Measurements from ENCODE around the gene LRRK2.
A peak's percentile ranks its signal among the peaks of the same experiment; 100 is the strongest.
"Not testable (repeated sequence)": the region's sequence is repeated elsewhere in the genome, so short reads cannot be mapped to it uniquely, and the experiment has no call there.

The LRRK2 gene

GRCh38 chr12:40212566-40212965 lies 12.2 kb upstream of the LRRK2 start:
- DNase-seq (ENCODE audit: low spot score): no peak

- no peak for DNase-seq (ENCODE audit: low spot score)
These were observed 8.8 kb upstream of the LRRK2 start for GRCh38 chr12:40215982-40216381.

- no peak for DNase-seq (ENCODE audit: low spot score)
These were observed 8.1 kb upstream of the LRRK2 start for GRCh38 chr12:40216516-40217288.

GRCh38 chr12:40219760-40220159 lies 5.0 kb upstream of the LRRK2 start:
- DNase-seq (ENCODE audit: low spot score): no peak

- DNase-seq (ENCODE audit: low spot score): no peak
These were observed 2.5 kb upstream of the LRRK2 start for GRCh38 chr12:40222247-40222646.

GRCh38 chr12:40223646-40224045 lies 1.2 kb upstream of the LRRK2 start:
- DNase-seq (ENCODE audit: low spot score): no peak

- DNase-seq (ENCODE audit: low spot score): no peak
These were observed 663 bp downstream of the LRRK2 start for GRCh38 chr12:40225337-40225983.

- DNase-seq (ENCODE audit: low spot score): no peak
These were observed 1.3 kb downstream of the LRRK2 start for GRCh38 chr12:40225984-40226602.

- DNase-seq (ENCODE audit: low spot score): peak; percentile 68
These were observed 1.9 kb downstream of the LRRK2 start for GRCh38 chr12:40226705-40227104.

GRCh38 chr12:40227447-40227846 lies 2.6 kb downstream of the LRRK2 start:
- no peak for DNase-seq (ENCODE audit: low spot score)

GRCh38 chr12:40228727-40229126 lies 3.9 kb downstream of the LRRK2 start:
- DNase-seq (ENCODE audit: low spot score): no peak

- DNase-seq (ENCODE audit: low spot score): no peak
These were observed 5.2 kb downstream of the LRRK2 start for GRCh38 chr12:40229690-40230651.

GRCh38 chr12:40232602-40233001 lies 7.8 kb downstream of the LRRK2 start:
- DNase-seq (ENCODE audit: low spot score): no peak

GRCh38 chr12:40233741-40234367 lies 9.1 kb downstream of the LRRK2 start:
- no peak for DNase-seq (ENCODE audit: low spot score)

- DNase-seq (ENCODE audit: low spot score): no peak
These were observed 11.6 kb downstream of the LRRK2 start for GRCh38 chr12:40236357-40236850.

GRCh38 chr12:40238266-40238902 lies 13.6 kb downstream of the LRRK2 start:
- DNase-seq (ENCODE audit: low spot score): peak; percentile 75

GRCh38 chr12:40238979-40239378 lies 14.2 kb downstream of the LRRK2 start:
- DNase-seq (ENCODE audit: low spot score): no peak

GRCh38 chr12:40240779-40241178 lies 16.0 kb downstream of the LRRK2 start:
- DNase-seq (ENCODE audit: low spot score): no peak

GRCh38 chr12:40241741-40242140 lies 16.9 kb downstream of the LRRK2 start:
- DNase-seq (ENCODE audit: low spot score): no peak

GRCh38 chr12:40244526-40245156 lies 19.8 kb downstream of the LRRK2 start:
- not testable (repeated sequence) for DNase-seq (ENCODE audit: low spot score)
